GM12878 (cell line): Measurements from ENCODE around the gene ETDA. TPM values are rescaled to one million over a fixed set of nuclear protein-coding genes. Genes with fewer than 3 reads are reported as not detected.

ENCODE experiments used
- ATAC-seq: fragments of 200-7000 bp; cut with Tn5 transposase; 3 replicates; pipeline ENCODE4 v1.9.1; 2020; ENCODE audit warnings: mild to moderate bottlenecking, moderate library complexity
- BruUV-seq: library from RNA; stranded (reverse); fragments of 400-500 nt; replicated peaks from 2 replicates; lab custom pipeline; 2021; lab: Mats Ljungman, UMichigan
- CTCF ChIA-PET: fragments of 300-600 bp; sonication (Branson Sonifier 250); formaldehyde crosslinking; extraction: SDS; loops from one replicate; lab custom pipeline; 2021; ENCODE audit warnings: inconsistent platforms; lab: Yijun Ruan, JAX
- POLR2A ChIA-PET: fragments of 350-600 bp; formaldehyde crosslinking; extraction: SDS; loops from one replicate; lab custom pipeline; 2021; ENCODE audit warnings: inconsistent platforms; lab: Charles Lee
- RAD21 ChIA-PET: fragments of 300-600 bp; sonication (Branson Sonifier 250); formaldehyde crosslinking; loops from one replicate; lab custom pipeline; 2023; ENCODE audit warnings: antibody characterized with exemption; ENCODE audit not compliant: unreplicated experiment; lab: Charles Lee
- SMC1A ChIA-PET: fragments of 300-600 bp; sonication (Branson Sonifier 250); formaldehyde crosslinking; loops from one replicate; lab custom pipeline; 2023; ENCODE audit not compliant: unreplicated experiment, uncharacterized antibody; lab: Charles Lee
- DNase-seq: peaks from one replicate; pipeline ENCODE4 v3.0.0-alpha.2; 2011; ENCODE audit warnings: low read depth, low spot score
- FAIRE-seq: peaks from 3 replicates; lab custom pipeline; 2011; peaks lifted over from hg19 to GRCh38; lab: Jason Lieb, UNC
- H2AFZ ChIP-seq: 2 replicates; pipeline ENCODE4 v1.6.0; 2011; ENCODE audit warnings: low read depth, low read length, control low read depth; ENCODE audit not compliant: control insufficient read depth
- H3K27ac ChIP-seq: 2 replicates; pipeline ENCODE4 v1.5.1; 2011; ENCODE audit warnings: control low read depth; ENCODE audit not compliant: control insufficient read depth, insufficient read depth
- H3K27me3 ChIP-seq, 2 experiments: replicated peaks in 1 of 2; 2 replicates each; pipeline versions ENCODE4 v1.6.0 to v1.6.1; 2011; ENCODE audit warnings: low read length in 1 of 2; ENCODE audit not compliant: control insufficient read depth in 2 of 2, insufficient read depth in 2 of 2
- H3K36me3 ChIP-seq, 2 experiments: 2 replicates each; pipeline ENCODE4 v1.5.1; 2011; ENCODE audit warnings: low read length in 1 of 2; ENCODE audit not compliant: control insufficient read depth in 2 of 2, insufficient read depth in 2 of 2
- H3K4me1 ChIP-seq: 2 replicates; pipeline ENCODE4 v1.6.1; 2011; ENCODE audit warnings: mild to moderate bottlenecking, low read length, moderate library complexity, mixed read lengths; ENCODE audit not compliant: control insufficient read depth, insufficient read depth
- H3K4me2 ChIP-seq: 2 replicates; pipeline ENCODE4 v1.6.0; 2011; ENCODE audit warnings: control low read depth; ENCODE audit not compliant: control insufficient read depth, insufficient read depth
- H3K4me3 ChIP-seq: fragments of 200-600 bp; sonication (generic); 2 replicates; pipeline ENCODE4 v1.5.1; 2016
- H3K79me2 ChIP-seq: 2 replicates; pipeline ENCODE4 v1.6.0; 2011; ENCODE audit warnings: low read length; ENCODE audit not compliant: control insufficient read depth, insufficient read depth
- H3K9ac ChIP-seq: 2 replicates; pipeline ENCODE4 v1.8.0; 2011; ENCODE audit warnings: low read length, control low read depth, mixed read lengths; ENCODE audit not compliant: control insufficient read depth, insufficient read depth
- H3K9me3 ChIP-seq: replicated peaks from 3 replicates; pipeline ENCODE4 v1.5.1; 2011; ENCODE audit warnings: mild to moderate bottlenecking, low read length; ENCODE audit not compliant: control insufficient read depth, insufficient read depth
- H4K20me1 ChIP-seq: 2 replicates; pipeline ENCODE4 v1.6.0; 2011; ENCODE audit not compliant: control insufficient read depth, insufficient read depth
- BHLHE40 ChIP-seq, 2 experiments: fragments of 450-650 bp in 1 of 2; IDR thresholded peaks; 2 replicates each; pipeline ENCODE4 v1.6.1; 2011 to 2017; ENCODE audit warnings: low read depth in 2 of 2, borderline replicate concordance in 1 of 2, improper control_type of control experiment in 1 of 2, low read length in 1 of 2, mild to moderate bottlenecking in 1 of 2
- GABPA ChIP-seq: IDR thresholded peaks from 2 replicates; pipeline ENCODE4 v1.6.1; 2014; ENCODE audit warnings: antibody characterized with exemption, low read depth, mild to moderate bottlenecking, inconsistent platforms
- NR2C1 ChIP-seq: fragments of 450-650 bp; IDR thresholded peaks from 2 replicates; pipeline ENCODE4 v1.6.1; 2017; ENCODE audit warnings: antibody characterized with exemption, mild to moderate bottlenecking, moderate library complexity
- YBX1 ChIP-seq: fragments of 450-650 bp; IDR thresholded peaks from 2 replicates; pipeline ENCODE4 v1.6.1; 2016; ENCODE audit warnings: antibody characterized with exemption
- WGBS: methylation state at CpG from one replicate; pipeline ENCODE4 v1.1.6; 2016; ENCODE audit warnings: low lambda C conversion rate; ENCODE audit not compliant: insufficient replicate concordance, insufficient coverage; ENCODE audit errors: missing lambda C conversion rate; 5-methylcytosine and 5-hydroxymethylcytosine counted together
- in situ Hi-C: fragments of 300-500 bp; cut with MboI; formaldehyde crosslinking; loops from 9 replicates; pipeline ENCODE4 v1.14.3; 2018; ENCODE audit warnings: mixed read lengths
- intact Hi-C: fragments of 100-400 bp; cut with micrococcal nuclease; formaldehyde crosslinking; loops from one replicate; pipeline ENCODE4 v1.14.2; 2022; ENCODE audit not compliant: unreplicated experiment
- polyA plus RNA-seq, 11 experiments: library from polyadenylated mRNA; depleted of rRNA in 4 of 11; unstranded in 6 of 11; stranded (reverse) in 5 of 11; fragments of >200 nt; fragmentation: Nextera tagmentation in 4 of 11; fragmentation: Illumina TruSeq in 1 of 11; extraction: Ambion mirVana in 4 of 11; extraction: Trizol in 1 of 11; gene quantifications; 1 replicate in 1 of 11; 2 replicates in 10 of 11; pipeline versions ENCODE4 v1.2.1 to v1.2.3, GENCODE V29; 2011 to 2016; ENCODE audit warnings: inconsistent platforms in 2 of 11, missing spikeins in 2 of 11, low read depth in 1 of 11
- total RNA-seq, 4 experiments: library from RNA; depleted of rRNA in 3 of 4; stranded (reverse); fragments of >200 nt in 3 of 4; fragmentation: Illumina TruSeq in 1 of 4; extraction: Trizol in 1 of 4; gene quantifications; 2 replicates each; pipeline versions ENCODE4 v1.2.1 to v1.2.3, GENCODE V29; 2013 to 2021

ETDA gene
- total and polyA plus RNA-seq, 10 of the 15 experiments (the other 5 are each of a cell fraction or from before 2014, with no cell fraction given) = not detected

GRCh38 chrX:135295944-135296305 lies 44.1 kb downstream of the ETDA start:
- Histone ChIP-seq H4K20me1 (no peaks in the 10 kb centered on the region), H3K4me2 (peak overlapping the region; percentile 40; the same call in 1 of the 2 replicates), H3K27me3 (no peaks in the 10 kb centered on the region), H3K4me1 (no peaks in the 10 kb centered on the region), H3K27ac (no peak overlapping the region), H3K9ac (no peak overlapping the region; the same call in 1 of the 2 replicates), H3K4me3 (peak overlapping the region; percentile 54; the same call in 1 of the 2 replicates), H3K9me3 (no peaks in the 10 kb centered on the region), H3K79me2 (no peaks in the 10 kb centered on the region), H3K36me3 (no peaks in the 10 kb centered on the region), H2AFZ (peak overlapping the region; percentile 67)
- ChIA-PET POLR2A (interaction anchor here (1.0 to 1.3 kb wide), 2 partner anchors 77 to 113 kb away, joined by 4 read pairs; no protein-coding TSS in a partner anchor), RAD21 (interaction anchor here (1.0 to 2.0 kb wide), 2 partner anchors 19 to 43 kb away, joined by 4 to 8 read pairs; no protein-coding TSS in a partner anchor), CTCF (interaction anchor here (0.7 to 3.0 kb wide), 12 partner anchors 9 to 186 kb away, joined by 3 to 11 read pairs (median 4); no protein-coding TSS in a partner anchor), SMC1A (interaction anchor here (0.7 to 2.4 kb wide), 3 partner anchors 44 to 185 kb away, joined by 3 to 7 read pairs (median 3); no protein-coding TSS in a partner anchor)
- no TSS peak for BruUV-seq
- intact Hi-C loops (no loop called here), in situ Hi-C loops (no loop called here)
- ATAC-seq (peak; percentile 77), DNase-seq (no peak), FAIRE-seq (no peak)
- TF ChIP-seq BHLHE40 (IDR thresholded peaks at IDR 0.05; ENCODE audit: borderline replicate concordance in 1 of 2, low read depth in 2 of 2, low read length in 1 of 2) (no peak), GABPA (peak; percentile 67), NR2C1 (peak; percentile 62; the same call in 1 of the 2 replicates)
- WGBS = 19% methylated on average over 10 of the region's 10 CpGs

- no peaks in the 10 kb centered on the region for H3K4me1 ChIP-seq
- no peak for FAIRE-seq
- no peak overlapping the region for H3K4me3 ChIP-seq
- RAD21 ChIA-PET = no interaction called here
- no TSS peak for BruUV-seq
- no peak for TF ChIP-seq YBX1
- no peaks in the 10 kb centered on the region for H3K36me3 ChIP-seq
- ATAC-seq = no peak
- WGBS = 69% methylated on average over 5 of the region's 5 CpGs
- no peak overlapping the region for H3K4me2 ChIP-seq
- no peaks in the 10 kb centered on the region for H4K20me1 ChIP-seq
- in situ Hi-C loops = no loop called here
- no peak for DNase-seq
- H3K27ac ChIP-seq = no peak overlapping the region
- no peak overlapping the region for H3K9ac ChIP-seq
- SMC1A ChIA-PET = interaction anchor here (0.5 to 0.7 kb wide), 2 partner anchors 35 to 37 kb away, joined by 3 read pairs; no protein-coding TSS in a partner anchor
- H3K79me2 ChIP-seq = no peaks in the 10 kb centered on the region
- H2AFZ ChIP-seq = no peak overlapping the region
- no peaks in the 10 kb centered on the region for H3K27me3 ChIP-seq
- POLR2A ChIA-PET = no interaction called here
- CTCF ChIA-PET = no interaction called here
- intact Hi-C loops = no loop called here
- no peaks in the 10 kb centered on the region for H3K9me3 ChIP-seq
Observed at GRCh38 chrX:135302269-135302873, 50.5 kb downstream of the ETDA start.

Other genes with a start within 250 kb of the ETDA start
Only the 7 nearest of the 10 such genes appear.
- gene SMIM10L2B, start 153.3 kb upstream of the ETDA start, total RNA-seq (2014; rRNA removed) = not detected in 2 replicates
- gene SMIM10L2B, start 153.3 kb upstream of the ETDA start, total RNA-seq (2014; rRNA removed; fragmentation: Illumina TruSeq; extraction: Trizol) = not detected in 2 replicates
- not detected in 2 replicates for gene SMIM10L2B, start 153.3 kb upstream of the ETDA start, total RNA-seq (2021)
- gene SMIM10L2B, start 153.3 kb upstream of the ETDA start, polyA plus RNA-seq (2011; rRNA removed) = not detected in 2 replicates
- gene SMIM10L2B, start 153.3 kb upstream of the ETDA start, polyA plus RNA-seq (2014; fragmentation: Illumina TruSeq; extraction: Trizol) = not detected in 2 replicates
- not detected for gene SMIM10L2B, start 153.3 kb upstream of the ETDA start, polyA plus RNA-seq (2014; fragmentation: Nextera tagmentation; extraction: Ambion mirVana)
- gene SMIM10L2B, start 153.3 kb upstream of the ETDA start, polyA plus RNA-seq (2014; rRNA removed) = not detected in 2 replicates
- gene SMIM10L2B, start 153.3 kb upstream of the ETDA start, polyA plus RNA-seq (2016; fragmentation: Nextera tagmentation; extraction: Ambion mirVana) = not detected
- not detected in 2 replicates for gene ETDB, start 131.5 kb upstream of the ETDA start, total RNA-seq (2014; rRNA removed)
- gene ETDB, start 131.5 kb upstream of the ETDA start, total RNA-seq (2014; rRNA removed; fragmentation: Illumina TruSeq; extraction: Trizol) = not detected in 2 replicates
- not detected in 2 replicates for gene ETDB, start 131.5 kb upstream of the ETDA start, total RNA-seq (2021)
- gene ETDB, start 131.5 kb upstream of the ETDA start, polyA plus RNA-seq (2011; rRNA removed) = not detected in 2 replicates
- not detected in 2 replicates for gene ETDB, start 131.5 kb upstream of the ETDA start, polyA plus RNA-seq (2014; fragmentation: Illumina TruSeq; extraction: Trizol)
- gene ETDB, start 131.5 kb upstream of the ETDA start, polyA plus RNA-seq (2014; fragmentation: Nextera tagmentation; extraction: Ambion mirVana) = not detected
- gene ETDB, start 131.5 kb upstream of the ETDA start, polyA plus RNA-seq (2014; rRNA removed) = not detected in 2 replicates
- gene ETDB, start 131.5 kb upstream of the ETDA start, polyA plus RNA-seq (2016; fragmentation: Nextera tagmentation; extraction: Ambion mirVana) = not detected
- gene CT55, start 80.7 kb upstream of the ETDA start, total RNA-seq (2014; rRNA removed) = not detected in 2 replicates
- not detected in 2 replicates for gene CT55, start 80.7 kb upstream of the ETDA start, total RNA-seq (2014; rRNA removed; fragmentation: Illumina TruSeq; extraction: Trizol)
- gene CT55, start 80.7 kb upstream of the ETDA start, total RNA-seq (2021) = not detected in 2 replicates
- gene CT55, start 80.7 kb upstream of the ETDA start, polyA plus RNA-seq (2011; rRNA removed) = not detected in 2 replicates
- gene CT55, start 80.7 kb upstream of the ETDA start, polyA plus RNA-seq (2014; fragmentation: Illumina TruSeq; extraction: Trizol) = not detected in 2 replicates
- not detected for gene CT55, start 80.7 kb upstream of the ETDA start, polyA plus RNA-seq (2014; fragmentation: Nextera tagmentation; extraction: Ambion mirVana)
- gene CT55, start 80.7 kb upstream of the ETDA start, polyA plus RNA-seq (2014; rRNA removed) = not detected in 2 replicates
- gene CT55, start 80.7 kb upstream of the ETDA start, polyA plus RNA-seq (2016; fragmentation: Nextera tagmentation; extraction: Ambion mirVana) = not detected
- gene ETDC, start 57.4 kb downstream of the ETDA start, total RNA-seq (2014; rRNA removed) = not detected in 2 replicates
- gene ETDC, start 57.4 kb downstream of the ETDA start, total RNA-seq (2014; rRNA removed; fragmentation: Illumina TruSeq; extraction: Trizol) = not detected in 2 replicates
- not detected in 2 replicates for gene ETDC, start 57.4 kb downstream of the ETDA start, total RNA-seq (2021)
- gene ETDC, start 57.4 kb downstream of the ETDA start, polyA plus RNA-seq (2011; rRNA removed) = not detected in 2 replicates
- not detected in 2 replicates for gene ETDC, start 57.4 kb downstream of the ETDA start, polyA plus RNA-seq (2014; fragmentation: Illumina TruSeq; extraction: Trizol)
- not detected for gene ETDC, start 57.4 kb downstream of the ETDA start, polyA plus RNA-seq (2014; fragmentation: Nextera tagmentation; extraction: Ambion mirVana)
- gene ETDC, start 57.4 kb downstream of the ETDA start, polyA plus RNA-seq (2014; rRNA removed) = not detected in 2 replicates
- gene ETDC, start 57.4 kb downstream of the ETDA start, polyA plus RNA-seq (2016; fragmentation: Nextera tagmentation; extraction: Ambion mirVana) = not detected
- 3.9 and 4.1 TPM in 2 replicates for gene ZNF75D, start 92.0 kb downstream of the ETDA start, total RNA-seq (2014; rRNA removed)
- gene ZNF75D, start 92.0 kb downstream of the ETDA start, total RNA-seq (2014; rRNA removed; fragmentation: Illumina TruSeq; extraction: Trizol) = 4.7 and 5.0 TPM in 2 replicates
- 3.7 and 4.0 TPM in 2 replicates for gene ZNF75D, start 92.0 kb downstream of the ETDA start, total RNA-seq (2021)
- 12.3 and 18.1 TPM in 2 replicates for gene ZNF75D, start 92.0 kb downstream of the ETDA start, polyA plus RNA-seq (2011; rRNA removed)
- gene ZNF75D, start 92.0 kb downstream of the ETDA start, polyA plus RNA-seq (2014; fragmentation: Illumina TruSeq; extraction: Trizol) = 5.0 and 6.7 TPM in 2 replicates
- 1 to 10 TPM; 1.7 to 3.0 TPM for gene ZNF75D, start 92.0 kb downstream of the ETDA start, polyA plus RNA-seq (2014; fragmentation: Nextera tagmentation; extraction: Ambion mirVana)
- 3.9 and 4.5 TPM in 2 replicates for gene ZNF75D, start 92.0 kb downstream of the ETDA start, polyA plus RNA-seq (2014; rRNA removed)
- 1 to 10 TPM; 4.4 to 4.7 TPM for gene ZNF75D, start 92.0 kb downstream of the ETDA start, polyA plus RNA-seq (2016; fragmentation: Nextera tagmentation; extraction: Ambion mirVana)
- 2.4 and 3.4 TPM in 2 replicates for gene ZNF449, start 92.7 kb downstream of the ETDA start, total RNA-seq (2014; rRNA removed)
- 3.1 and 3.2 TPM in 2 replicates for gene ZNF449, start 92.7 kb downstream of the ETDA start, total RNA-seq (2014; rRNA removed; fragmentation: Illumina TruSeq; extraction: Trizol)
- gene ZNF449, start 92.7 kb downstream of the ETDA start, total RNA-seq (2021) = 1.8 and 2.2 TPM in 2 replicates
- gene ZNF449, start 92.7 kb downstream of the ETDA start, polyA plus RNA-seq (2011; rRNA removed) = 4.4 and 6.6 TPM in 2 replicates
- gene ZNF449, start 92.7 kb downstream of the ETDA start, polyA plus RNA-seq (2014; fragmentation: Illumina TruSeq; extraction: Trizol) = 3.2 and 4.5 TPM in 2 replicates
- 1 to 10 TPM; 1.0 to 1.1 TPM for gene ZNF449, start 92.7 kb downstream of the ETDA start, polyA plus RNA-seq (2014; fragmentation: Nextera tagmentation; extraction: Ambion mirVana)
- gene ZNF449, start 92.7 kb downstream of the ETDA start, polyA plus RNA-seq (2014; rRNA removed) = 1.7 and 3.0 TPM in 2 replicates
- 1 to 10 TPM; 2.4 to 3.3 TPM for gene ZNF449, start 92.7 kb downstream of the ETDA start, polyA plus RNA-seq (2016; fragmentation: Nextera tagmentation; extraction: Ambion mirVana)
- 0.05 TPM in 1 of 2 replicates, not detected in the other for gene SMIM10L2A, start 169.9 kb downstream of the ETDA start, total RNA-seq (2014; rRNA removed)
- gene SMIM10L2A, start 169.9 kb downstream of the ETDA start, total RNA-seq (2014; rRNA removed; fragmentation: Illumina TruSeq; extraction: Trizol) = not detected in 2 replicates
- gene SMIM10L2A, start 169.9 kb downstream of the ETDA start, total RNA-seq (2021) = 0.03 TPM in 2 replicates
- 0.05 and 0.06 TPM in 2 replicates for gene SMIM10L2A, start 169.9 kb downstream of the ETDA start, polyA plus RNA-seq (2011; rRNA removed)
- not detected in 2 replicates for gene SMIM10L2A, start 169.9 kb downstream of the ETDA start, polyA plus RNA-seq (2014; fragmentation: Illumina TruSeq; extraction: Trizol)
- under 1 TPM in 1 of 2 experiments, not detected in 1; 0.02 TPM for gene SMIM10L2A, start 169.9 kb downstream of the ETDA start, polyA plus RNA-seq (2014; fragmentation: Nextera tagmentation; extraction: Ambion mirVana)
- not detected in 2 replicates for gene SMIM10L2A, start 169.9 kb downstream of the ETDA start, polyA plus RNA-seq (2014; rRNA removed)
- gene SMIM10L2A, start 169.9 kb downstream of the ETDA start, polyA plus RNA-seq (2016; fragmentation: Nextera tagmentation; extraction: Ambion mirVana) = not detected